HG02571 (cell line): ENCODE results near the gene LRRC10.

Experiments
- ATAC-seq: cut with Tn5 transposase; IDR thresholded peaks from one replicate; pipeline ENCODE4 v1.9.1; 2021; ENCODE audit warnings: mild to moderate bottlenecking, moderate library complexity; ENCODE audit not compliant: unreplicated experiment

The LRRC10 gene

GRCh38 chr12:69610729-69611128, at the start of gene LRRC10:
TSS of gene LRRC10 (minus strand) at chr12:69610907. CDS start at chr12:69610838, 69 bp downstream.
- no peak for ATAC-seq

- no peak for ATAC-seq
Measured at GRCh38 chr12:69660164-69660863, 49.6 kb upstream of the LRRC10 start.

- ATAC-seq, result no peak
Measured at GRCh38 chr12:69658203-69658602, 47.5 kb upstream of the LRRC10 start.

- ATAC-seq, result no peak
Measured at GRCh38 chr12:69657376-69658137, 46.9 kb upstream of the LRRC10 start.

- no peak for ATAC-seq
Measured at GRCh38 chr12:69655616-69656340, 45.1 kb upstream of the LRRC10 start.

GRCh38 chr12:69653703-69654102, 43.0 kb upstream of the LRRC10 start:
- ATAC-seq, result no peak

- ATAC-seq, result no peak
Measured at GRCh38 chr12:69651922-69652321, 41.2 kb upstream of the LRRC10 start.

- ATAC-seq, result no peak
Measured at GRCh38 chr12:69649529-69649928, 38.8 kb upstream of the LRRC10 start.

- no peak for ATAC-seq
Measured at GRCh38 chr12:69648476-69648875, 37.8 kb upstream of the LRRC10 start.

- ATAC-seq, result no peak
Measured at GRCh38 chr12:69647178-69647577, 36.5 kb upstream of the LRRC10 start.

GRCh38 chr12:69645031-69645430, 34.3 kb upstream of the LRRC10 start:
- no peak for ATAC-seq

GRCh38 chr12:69644511-69644910, 33.8 kb upstream of the LRRC10 start:
- no peak for ATAC-seq

- no peak for ATAC-seq
Measured at GRCh38 chr12:69642531-69642930, 31.8 kb upstream of the LRRC10 start.

- no peak for ATAC-seq
Measured at GRCh38 chr12:69641546-69641945, 30.8 kb upstream of the LRRC10 start.

GRCh38 chr12:69639400-69640016, 28.8 kb upstream of the LRRC10 start:
- ATAC-seq, result peak; percentile 84

GRCh38 chr12:69633061-69633460, 22.4 kb upstream of the LRRC10 start:
- ATAC-seq, result no peak

- ATAC-seq, result no peak
Measured at GRCh38 chr12:69630191-69630590, 19.5 kb upstream of the LRRC10 start.

- no peak for ATAC-seq
Measured at GRCh38 chr12:69627501-69627900, 16.8 kb upstream of the LRRC10 start.

- no peak for ATAC-seq
Measured at GRCh38 chr12:69623970-69624369, 13.3 kb upstream of the LRRC10 start.

- no peak for ATAC-seq
Measured at GRCh38 chr12:69621551-69621950, 10.8 kb upstream of the LRRC10 start.

- ATAC-seq, result no peak
Measured at GRCh38 chr12:69620921-69621320, 10.2 kb upstream of the LRRC10 start.
